DOHH2 (cell line): Measurements from ENCODE around the gene CPZ.

Experiments used
- H3F3A ChIP-seq: fragments of 200-600 bp; sonication (generic), shearing (Covaris generic); 2 replicates; pipeline ENCODE4 v1.6.0; 2016; ENCODE audit warnings: antibody characterized with exemption, mild to moderate bottlenecking; ENCODE audit not compliant: control insufficient read depth, insufficient read depth
- H3K27ac ChIP-seq: fragments of 200-600 bp; sonication (generic); 2 replicates; pipeline ENCODE4 v1.5.1; 2014; ENCODE audit warnings: low read depth, mild to moderate bottlenecking, low read length, moderate library complexity
- H3K27me3 ChIP-seq: fragments of 200-600 bp; sonication (generic); 2 replicates; pipeline ENCODE4 v1.6.1; 2014; ENCODE audit warnings: mild to moderate bottlenecking, low read length, mixed read lengths; ENCODE audit not compliant: control insufficient read depth
- H3K36me3 ChIP-seq: fragments of 200-600 bp; sonication (generic); 2 replicates; pipeline ENCODE4 v1.6.1; 2014; ENCODE audit warnings: mild to moderate bottlenecking, low read length, moderate library complexity, mixed read lengths; ENCODE audit not compliant: control insufficient read depth
- H3K4me1 ChIP-seq: fragments of 200-600 bp; sonication (generic); 2 replicates; pipeline ENCODE4 v1.6.1; 2014; ENCODE audit warnings: mild to moderate bottlenecking, low read length, mixed read lengths; ENCODE audit not compliant: control insufficient read depth
- H3K4me2 ChIP-seq: fragments of 200-600 bp; sonication (generic); 2 replicates; pipeline ENCODE4 v1.6.0; 2014; ENCODE audit warnings: mild to moderate bottlenecking, low read length, moderate library complexity
- H3K4me3 ChIP-seq: fragments of 200-600 bp; sonication (generic); 2 replicates; pipeline ENCODE4 v1.5.1; 2014; ENCODE audit warnings: mild to moderate bottlenecking, low read length, mixed read lengths
- H3K79me2 ChIP-seq: fragments of 200-600 bp; sonication (generic); 2 replicates; pipeline ENCODE4 v1.6.1; 2014; ENCODE audit warnings: mild to moderate bottlenecking, low read length, mixed read lengths; ENCODE audit not compliant: control insufficient read depth
- H3K9me2 ChIP-seq: fragments of 200-600 bp; sonication (generic); replicated peaks from 2 replicates; pipeline ENCODE4 v1.6.1; 2014; ENCODE audit warnings: mild to moderate bottlenecking, low read length, mixed read lengths; ENCODE audit not compliant: control insufficient read depth
- H3K9me3 ChIP-seq: fragments of 200-600 bp; sonication (generic); 2 replicates; pipeline ENCODE4 v1.6.1; 2014; ENCODE audit warnings: antibody characterized with exemption, low read length, mixed read lengths; ENCODE audit not compliant: control insufficient read depth, insufficient read depth
- H4K20me1 ChIP-seq: fragments of 200-600 bp; sonication (generic); 2 replicates; pipeline ENCODE4 v1.6.0; 2014; ENCODE audit warnings: low read depth, mild to moderate bottlenecking, antibody characterized with exemption, low read length, moderate library complexity; ENCODE audit not compliant: control insufficient read depth, insufficient read depth
- EZH2phosphoT487 ChIP-seq: fragments of 200-600 bp; sonication (generic); IDR thresholded peaks from 2 replicates; pipeline ENCODE4 v1.6.1; 2017; ENCODE audit warnings: borderline replicate concordance, mild to moderate bottlenecking, antibody characterized with exemption, low read length, moderate library complexity, mixed read lengths
- TF ChIP-seq, protein P1 (sequence below): fragments of 200-600 bp; sonication (generic); IDR thresholded peaks from one replicate; pipeline ENCODE4 v1.5.1; 2014; ENCODE audit warnings: antibody characterized with exemption, mild to moderate bottlenecking, low read depth, low read length; ENCODE audit not compliant: poor library complexity, severe bottlenecking

The CPZ gene

DNA sequence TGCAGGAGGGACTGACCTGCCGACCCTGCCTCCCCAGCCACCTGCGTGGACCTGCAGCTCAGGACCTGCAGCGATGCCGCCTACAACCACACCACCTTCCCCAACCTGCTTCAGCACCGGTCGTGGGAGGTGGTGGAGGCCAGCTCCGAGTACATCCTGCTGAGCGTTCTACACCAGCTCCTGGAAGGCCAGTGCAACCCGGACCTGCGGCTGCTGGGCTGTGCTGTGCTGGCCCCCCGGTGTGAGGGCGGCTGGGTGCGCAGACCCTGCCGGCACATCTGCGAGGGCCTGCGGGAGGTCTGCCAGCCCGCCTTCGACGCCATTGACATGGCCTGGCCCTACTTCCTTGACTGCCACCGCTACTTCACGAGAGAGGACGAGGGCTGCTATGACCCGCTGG lies 8.5 kb downstream of the CPZ start:
- Histone ChIP-seq H3K9me2 (no peaks in the 10 kb centered on the region), H3K36me3 (no peaks in the 10 kb centered on the region), H3K4me1 (no peaks in the 10 kb centered on the region), H3K4me3 (no peak overlapping the region), H3K27me3 (no peaks in the 10 kb centered on the region), H3F3A (no peaks in the 10 kb centered on the region), H4K20me1 (no peaks in the 10 kb centered on the region), H3K27ac (no peak overlapping the region), H3K79me2 (no peaks in the 10 kb centered on the region), H3K4me2 (no peak overlapping the region), H3K9me3 (no peaks in the 10 kb centered on the region)
- TF ChIP-seq EZH2phosphoT487: no peak
- TF ChIP-seq, protein P1, sequence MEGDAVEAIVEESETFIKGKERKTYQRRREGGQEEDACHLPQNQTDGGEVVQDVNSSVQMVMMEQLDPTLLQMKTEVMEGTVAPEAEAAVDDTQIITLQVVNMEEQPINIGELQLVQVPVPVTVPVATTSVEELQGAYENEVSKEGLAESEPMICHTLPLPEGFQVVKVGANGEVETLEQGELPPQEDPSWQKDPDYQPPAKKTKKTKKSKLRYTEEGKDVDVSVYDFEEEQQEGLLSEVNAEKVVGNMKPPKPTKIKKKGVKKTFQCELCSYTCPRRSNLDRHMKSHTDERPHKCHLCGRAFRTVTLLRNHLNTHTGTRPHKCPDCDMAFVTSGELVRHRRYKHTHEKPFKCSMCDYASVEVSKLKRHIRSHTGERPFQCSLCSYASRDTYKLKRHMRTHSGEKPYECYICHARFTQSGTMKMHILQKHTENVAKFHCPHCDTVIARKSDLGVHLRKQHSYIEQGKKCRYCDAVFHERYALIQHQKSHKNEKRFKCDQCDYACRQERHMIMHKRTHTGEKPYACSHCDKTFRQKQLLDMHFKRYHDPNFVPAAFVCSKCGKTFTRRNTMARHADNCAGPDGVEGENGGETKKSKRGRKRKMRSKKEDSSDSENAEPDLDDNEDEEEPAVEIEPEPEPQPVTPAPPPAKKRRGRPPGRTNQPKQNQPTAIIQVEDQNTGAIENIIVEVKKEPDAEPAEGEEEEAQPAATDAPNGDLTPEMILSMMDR: no peak

DNA sequence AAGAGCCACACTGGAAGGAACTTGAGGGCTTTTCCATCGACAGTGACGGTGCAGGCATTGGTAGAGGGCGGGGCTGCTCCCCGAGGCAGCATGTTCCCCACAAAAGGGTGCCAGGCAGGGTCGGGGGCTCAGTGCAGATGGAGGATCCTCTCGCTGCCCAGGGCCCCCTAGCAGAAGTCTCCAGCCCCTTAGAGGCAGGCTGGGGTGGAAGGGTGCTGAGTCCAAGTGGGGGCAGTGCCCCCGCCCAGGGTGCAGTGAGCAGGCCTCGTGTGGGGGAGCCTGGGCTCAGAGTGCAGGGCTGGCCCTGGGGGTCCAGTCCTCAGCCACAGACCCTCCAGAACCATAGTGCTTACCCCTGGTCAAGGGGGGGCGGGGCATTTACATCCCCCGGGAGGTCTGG lies 9.0 kb downstream of the CPZ start:
- Histone ChIP-seq H3K4me2 (no peak overlapping the region), H3K79me2 (no peaks in the 10 kb centered on the region), H3K4me1 (no peaks in the 10 kb centered on the region)

DNA sequence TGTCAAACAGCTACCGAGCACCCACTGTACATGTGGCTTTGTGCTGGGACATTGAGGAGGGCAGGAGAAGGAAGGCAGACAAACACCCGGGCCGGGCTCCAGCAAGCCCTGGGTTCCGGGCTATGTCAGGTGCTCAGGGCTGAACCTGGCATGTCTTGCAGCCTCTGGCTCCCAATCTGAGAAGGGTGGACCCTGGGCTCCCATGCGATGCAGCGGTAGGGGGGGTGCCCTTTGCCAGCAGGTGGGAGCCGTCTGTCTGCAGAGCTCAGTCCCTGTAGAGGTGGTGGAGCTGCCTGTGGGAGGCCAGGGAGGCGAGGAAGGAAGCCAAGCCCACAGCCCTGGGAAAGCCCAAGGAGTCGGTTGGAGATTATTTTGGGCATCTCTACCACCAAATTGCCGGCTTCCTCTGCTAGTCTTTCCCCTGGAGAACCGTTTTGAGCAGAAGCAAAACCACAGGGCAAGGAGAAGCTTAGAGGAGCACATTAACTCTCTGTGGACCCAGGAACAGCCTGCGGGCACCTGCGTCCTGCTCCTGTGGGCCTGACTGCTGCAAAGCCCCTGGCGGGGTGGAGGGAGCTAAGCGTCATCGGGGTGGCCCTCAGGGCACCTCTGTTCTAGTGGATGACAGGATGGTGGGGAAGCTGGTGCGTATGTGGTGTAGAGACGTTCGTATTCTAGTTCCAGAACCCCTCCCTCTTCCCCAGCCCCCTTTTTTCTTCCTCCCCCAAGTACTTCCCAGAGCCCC lies 10.3 kb downstream of the CPZ start:
- Histone ChIP-seq H3K27ac (no peak overlapping the region), H3K4me3 (no peak overlapping the region), H3K4me1 (no peaks in the 10 kb centered on the region), H3K9me2 (no peaks in the 10 kb centered on the region), H3K4me2 (no peak overlapping the region), H3F3A (no peaks in the 10 kb centered on the region), H3K9me3 (no peaks in the 10 kb centered on the region), H4K20me1 (no peaks in the 10 kb centered on the region), H3K36me3 (no peaks in the 10 kb centered on the region), H3K79me2 (no peaks in the 10 kb centered on the region), H3K27me3 (no peaks in the 10 kb centered on the region)
- TF ChIP-seq EZH2phosphoT487: no peak
- TF ChIP-seq, protein P1: no peak

More for the DNA sequence above, 9.0 kb downstream of the CPZ start:
- Histone ChIP-seq H3K9me3 (no peaks in the 10 kb centered on the region), H3K4me3 (no peak overlapping the region), H3K27me3 (no peaks in the 10 kb centered on the region), H4K20me1 (no peaks in the 10 kb centered on the region), H3K27ac (no peak overlapping the region), H3K9me2 (no peaks in the 10 kb centered on the region), H3F3A (no peaks in the 10 kb centered on the region), H3K36me3 (no peaks in the 10 kb centered on the region)
- TF ChIP-seq EZH2phosphoT487: no peak
- TF ChIP-seq, protein P1: no peak
